GM23338 (cell line): ENCODE data around the gene ACSBG1. TPM values are rescaled to one million over a fixed set of nuclear protein-coding genes. Genes with fewer than 3 reads are reported as not detected.

Source experiments
- ATAC-seq: fragments of 200-7000 bp; cut with Tn5 transposase; 3 replicates; pipeline ENCODE4 v1.9.1; 2020
- DNase-seq: peaks from one replicate; pipeline ENCODE4 v3.0.0-alpha.2; 2015; ENCODE audit warnings: low spot score
- H2AFZ ChIP-seq: fragments of 200-600 bp; sonication (generic); 2 replicates; pipeline ENCODE4 v1.8.0; 2016; ENCODE audit warnings: antibody characterized with exemption, mild to moderate bottlenecking, moderate library complexity
- H3F3A ChIP-seq: fragments of 200-600 bp; sonication (generic); replicated peaks from 2 replicates; pipeline ENCODE4 v1.8.0; 2017; ENCODE audit warnings: antibody characterized with exemption, mixed run types, low read depth
- H3K27ac ChIP-seq: fragments of 200-600 bp; sonication (generic); 2 replicates; pipeline ENCODE4 v1.6.1; 2016; ENCODE audit warnings: low read depth
- H3K27me3 ChIP-seq: fragments of 200-600 bp; sonication (generic); 2 replicates; pipeline ENCODE4 v1.8.0; 2016; ENCODE audit warnings: mild to moderate bottlenecking, mixed run types, moderate library complexity; ENCODE audit not compliant: insufficient read depth
- H3K36me3 ChIP-seq: fragments of 200-600 bp; sonication (generic); 2 replicates; pipeline ENCODE4 v1.8.0; 2016; ENCODE audit warnings: mild to moderate bottlenecking; ENCODE audit not compliant: insufficient read depth
- H3K4me1 ChIP-seq: fragments of 200-600 bp; sonication (generic); 2 replicates; pipeline ENCODE4 v1.8.0; 2016; ENCODE audit warnings: mild to moderate bottlenecking, moderate library complexity; ENCODE audit not compliant: insufficient read depth
- H3K4me2 ChIP-seq: fragments of 200-600 bp; sonication (generic); 2 replicates; pipeline ENCODE4 v1.7.1; 2017; ENCODE audit warnings: mixed run types
- H3K4me3 ChIP-seq: fragments of 200-600 bp; sonication (generic); 2 replicates; pipeline ENCODE4 v1.6.1; 2016; ENCODE audit warnings: mixed run types
- H3K79me2 ChIP-seq: fragments of 200-600 bp; sonication (generic); replicated peaks from 2 replicates; pipeline ENCODE4 v1.8.0; 2017; ENCODE audit warnings: mild to moderate bottlenecking; ENCODE audit not compliant: insufficient read depth
- H3K9me2 ChIP-seq: fragments of 200-600 bp; sonication (generic); 2 replicates; pipeline ENCODE4 v1.8.0; 2017; ENCODE audit not compliant: insufficient read depth
- H4K20me1 ChIP-seq: fragments of 200-600 bp; sonication (generic); replicated peaks from 2 replicates; pipeline ENCODE4 v1.8.0; 2017; ENCODE audit warnings: mild to moderate bottlenecking; ENCODE audit not compliant: insufficient read depth
- H3K27ac Mint-ChIP-seq: 2 replicates; pipeline ENCODE4 v1.8.0; 2020; ENCODE audit warnings: inconsistent platforms, mild to moderate bottlenecking, moderate library complexity, mixed read lengths
- H3K27me3 Mint-ChIP-seq: 3 replicates; pipeline ENCODE4 v1.8.0; 2022; ENCODE audit warnings: low read depth, mild to moderate bottlenecking, moderate library complexity, mixed read lengths, inconsistent platforms; ENCODE audit not compliant: insufficient read depth, poor library complexity
- H3K36me3 Mint-ChIP-seq: 3 replicates; pipeline ENCODE4 v1.8.0; 2021; ENCODE audit warnings: low read depth, mild to moderate bottlenecking, inconsistent platforms, moderate library complexity, mixed read lengths
- H3K4me1 Mint-ChIP-seq: 3 replicates; pipeline ENCODE4 v1.8.0; 2020; ENCODE audit warnings: mild to moderate bottlenecking, inconsistent platforms, mixed read lengths
- H3K4me3 Mint-ChIP-seq: 3 replicates; pipeline ENCODE4 v1.8.0; 2021; ENCODE audit warnings: moderate library complexity, mild to moderate bottlenecking, inconsistent platforms, mixed read lengths
- H3K9me3 Mint-ChIP-seq: 3 replicates; pipeline ENCODE4 v1.8.0; 2020; ENCODE audit warnings: moderate library complexity, mild to moderate bottlenecking, inconsistent platforms, mixed read lengths
- CREB1 ChIP-seq: fragments of 250-450 bp; sonication (Bioruptor Pico); IDR thresholded peaks from 2 replicates; pipeline ENCODE4 v1.5.0; 2020; ENCODE audit warnings: low read depth, mild to moderate bottlenecking, moderate library complexity
- ETS1 ChIP-seq: IDR thresholded peaks from 2 replicates; pipeline ENCODE4 v1.6.1; 2016; ENCODE audit warnings: antibody characterized with exemption
- EZH2 ChIP-seq: fragments of 200-600 bp; sonication (generic); IDR thresholded peaks from one replicate; pipeline ENCODE4 v1.8.0; 2017; ENCODE audit warnings: antibody characterized with exemption, mild to moderate bottlenecking, low read depth; ENCODE audit not compliant: unreplicated experiment
- JUNB ChIP-seq: IDR thresholded peaks from one replicate; pipeline ENCODE4 v1.6.1; 2016; ENCODE audit warnings: antibody characterized with exemption; ENCODE audit not compliant: unreplicated experiment
- NANOG ChIP-seq: IDR thresholded peaks from 2 replicates; pipeline ENCODE4 v1.6.1; 2016; ENCODE audit warnings: antibody characterized with exemption, borderline replicate concordance
- POLR2AphosphoS5 ChIP-seq: IDR thresholded peaks from 2 replicates; pipeline ENCODE4 v1.6.1; 2016; ENCODE audit warnings: antibody characterized with exemption, low read depth
- REST ChIP-seq: IDR thresholded peaks from one replicate; pipeline ENCODE4 v1.6.1; 2018; ENCODE audit warnings: antibody characterized with exemption; ENCODE audit not compliant: unreplicated experiment
- ZNF114 ChIP-seq: fragments of 250-450 bp; sonication (Bioruptor Pico); IDR thresholded peaks from 2 replicates; pipeline ENCODE4 v1.5.0; 2020; ENCODE audit warnings: mild to moderate bottlenecking, moderate library complexity
- ZNF331 ChIP-seq: fragments of 250-450 bp; sonication (Bioruptor Pico); IDR thresholded peaks from 2 replicates; pipeline ENCODE4 v1.5.0; 2020; ENCODE audit warnings: low read depth, mild to moderate bottlenecking, moderate library complexity
- polyA plus RNA-seq: library from polyadenylated mRNA; unstranded; fragments of >200 nt; fragmentation: Nextera tagmentation; extraction: Ambion mirVana; gene quantifications from 2 replicates; pipeline ENCODE4 v1.2.1, GENCODE V29; 2016
- total RNA-seq: library from RNA; depleted of rRNA; stranded (reverse); fragments of >200 nt; shearing (Covaris generic); gene quantifications from 2 replicates; pipeline ENCODE4 v1.2.3, GENCODE V29; 2014
- TF ChIP-seq, protein P1 (sequence below): fragments of 250-450 bp; sonication (Bioruptor Pico); IDR thresholded peaks from 2 replicates; pipeline ENCODE4 v1.5.0; 2020; ENCODE audit warnings: mild to moderate bottlenecking, moderate library complexity
- TF ChIP-seq, protein P2 (sequence below), 2 experiments: fragments of 200-600 bp in 1 of 2; sonication (generic) in 1 of 2; conservative IDR thresholded peaks; 2 replicates each; pipeline versions ENCODE4 v1.5.1 to v1.6.1; 2016 to 2017; ENCODE audit warnings: antibody characterized with exemption in 2 of 2, low read depth in 2 of 2, mild to moderate bottlenecking in 2 of 2, moderate library complexity in 1 of 2

ACSBG1 gene
- total and polyA plus RNA-seq, 2 experiments from 2014 or later: 1.9 to 10.0 TPM

DNA sequence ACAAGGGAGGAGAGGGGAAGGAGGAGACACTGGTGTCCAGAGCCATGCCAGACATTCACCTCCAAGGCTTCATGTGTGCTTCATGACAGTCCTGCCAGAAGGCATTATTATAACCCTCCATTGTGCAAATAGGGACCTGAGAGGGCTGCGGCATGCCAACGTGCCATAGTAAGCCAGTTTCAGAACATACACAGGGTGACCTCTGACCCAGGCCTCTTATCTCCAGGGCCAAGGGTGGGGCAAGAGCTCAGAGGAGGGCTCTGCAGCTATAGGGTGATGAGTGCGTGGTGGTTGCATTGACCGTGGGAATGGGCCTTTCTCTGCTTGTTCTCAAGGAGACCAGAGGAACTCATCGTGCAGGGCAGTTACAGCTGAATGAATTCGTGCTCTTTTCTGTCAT, 9.7 kb upstream of the ACSBG1 start:
- peaks cover 28% of the 10 kb centered on the region for H3K4me1 Mint-ChIP-seq
- H3K9me3 Mint-ChIP-seq: peaks cover 9% of the 10 kb centered on the region; the same call in 2 of the 3 replicates
- peak overlapping the region; percentile 84; the same call in 1 of the 2 replicates for H2AFZ ChIP-seq
- H3K36me3 Mint-ChIP-seq: no peaks in the 10 kb centered on the region
- H3K27me3 ChIP-seq: no peaks in the 10 kb centered on the region
- H3K4me2 ChIP-seq: no peak overlapping the region
- TF ChIP-seq ZNF331 (no peak), ETS1 (no peak), EZH2 (no peak), REST (no peak), CREB1 (no peak), ZNF114 (no peak), JUNB (no peak), POLR2AphosphoS5 (no peak), NANOG (no peak)
- TF ChIP-seq, protein P1, sequence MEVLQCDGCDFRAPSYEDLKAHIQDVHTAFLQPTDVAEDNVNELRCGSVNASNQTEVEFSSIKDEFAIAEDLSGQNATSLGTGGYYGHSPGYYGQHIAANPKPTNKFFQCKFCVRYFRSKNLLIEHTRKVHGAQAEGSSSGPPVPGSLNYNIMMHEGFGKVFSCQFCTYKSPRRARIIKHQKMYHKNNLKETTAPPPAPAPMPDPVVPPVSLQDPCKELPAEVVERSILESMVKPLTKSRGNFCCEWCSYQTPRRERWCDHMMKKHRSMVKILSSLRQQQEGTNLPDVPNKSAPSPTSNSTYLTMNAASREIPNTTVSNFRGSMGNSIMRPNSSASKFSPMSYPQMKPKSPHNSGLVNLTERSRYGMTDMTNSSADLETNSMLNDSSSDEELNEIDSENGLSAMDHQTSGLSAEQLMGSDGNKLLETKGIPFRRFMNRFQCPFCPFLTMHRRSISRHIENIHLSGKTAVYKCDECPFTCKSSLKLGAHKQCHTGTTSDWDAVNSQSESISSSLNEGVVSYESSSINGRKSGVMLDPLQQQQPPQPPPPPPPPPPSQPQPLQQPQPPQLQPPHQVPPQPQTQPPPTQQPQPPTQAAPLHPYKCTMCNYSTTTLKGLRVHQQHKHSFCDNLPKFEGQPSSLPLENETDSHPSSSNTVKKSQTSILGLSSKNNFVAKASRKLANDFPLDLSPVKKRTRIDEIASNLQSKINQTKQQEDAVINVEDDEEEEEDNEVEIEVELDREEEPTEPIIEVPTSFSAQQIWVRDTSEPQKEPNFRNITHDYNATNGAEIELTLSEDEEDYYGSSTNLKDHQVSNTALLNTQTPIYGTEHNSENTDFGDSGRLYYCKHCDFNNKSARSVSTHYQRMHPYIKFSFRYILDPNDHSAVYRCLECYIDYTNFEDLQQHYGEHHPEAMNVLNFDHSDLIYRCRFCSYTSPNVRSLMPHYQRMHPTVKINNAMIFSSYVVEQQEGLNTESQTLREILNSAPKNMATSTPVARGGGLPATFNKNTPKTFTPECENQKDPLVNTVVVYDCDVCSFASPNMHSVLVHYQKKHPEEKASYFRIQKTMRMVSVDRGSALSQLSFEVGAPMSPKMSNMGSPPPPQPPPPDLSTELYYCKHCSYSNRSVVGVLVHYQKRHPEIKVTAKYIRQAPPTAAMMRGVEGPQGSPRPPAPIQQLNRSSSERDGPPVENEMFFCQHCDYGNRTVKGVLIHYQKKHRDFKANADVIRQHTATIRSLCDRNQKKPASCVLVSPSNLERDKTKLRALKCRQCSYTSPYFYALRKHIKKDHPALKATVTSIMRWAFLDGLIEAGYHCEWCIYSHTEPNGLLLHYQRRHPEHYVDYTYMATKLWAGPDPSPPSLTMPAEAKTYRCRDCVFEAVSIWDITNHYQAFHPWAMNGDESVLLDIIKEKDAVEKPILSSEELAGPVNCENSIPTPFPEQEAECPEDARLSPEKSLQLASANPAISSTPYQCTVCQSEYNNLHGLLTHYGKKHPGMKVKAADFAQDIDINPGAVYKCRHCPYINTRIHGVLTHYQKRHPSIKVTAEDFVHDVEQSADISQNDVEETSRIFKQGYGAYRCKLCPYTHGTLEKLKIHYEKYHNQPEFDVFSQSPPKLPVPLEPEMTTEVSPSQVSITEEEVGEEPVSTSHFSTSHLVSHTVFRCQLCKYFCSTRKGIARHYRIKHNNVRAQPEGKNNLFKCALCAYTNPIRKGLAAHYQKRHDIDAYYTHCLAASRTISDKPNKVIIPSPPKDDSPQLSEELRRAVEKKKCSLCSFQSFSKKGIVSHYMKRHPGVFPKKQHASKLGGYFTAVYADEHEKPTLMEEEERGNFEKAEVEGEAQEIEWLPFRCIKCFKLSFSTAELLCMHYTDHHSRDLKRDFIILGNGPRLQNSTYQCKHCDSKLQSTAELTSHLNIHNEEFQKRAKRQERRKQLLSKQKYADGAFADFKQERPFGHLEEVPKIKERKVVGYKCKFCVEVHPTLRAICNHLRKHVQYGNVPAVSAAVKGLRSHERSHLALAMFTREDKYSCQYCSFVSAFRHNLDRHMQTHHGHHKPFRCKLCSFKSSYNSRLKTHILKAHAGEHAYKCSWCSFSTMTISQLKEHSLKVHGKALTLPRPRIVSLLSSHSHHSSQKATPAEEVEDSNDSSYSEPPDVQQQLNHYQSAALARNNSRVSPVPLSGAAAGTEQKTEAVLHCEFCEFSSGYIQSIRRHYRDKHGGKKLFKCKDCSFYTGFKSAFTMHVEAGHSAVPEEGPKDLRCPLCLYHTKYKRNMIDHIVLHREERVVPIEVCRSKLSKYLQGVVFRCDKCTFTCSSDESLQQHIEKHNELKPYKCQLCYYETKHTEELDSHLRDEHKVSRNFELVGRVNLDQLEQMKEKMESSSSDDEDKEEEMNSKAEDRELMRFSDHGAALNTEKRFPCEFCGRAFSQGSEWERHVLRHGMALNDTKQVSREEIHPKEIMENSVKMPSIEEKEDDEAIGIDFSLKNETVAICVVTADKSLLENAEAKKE (CRISPR knock-in tag): no peak
- TF ChIP-seq, protein P2, sequence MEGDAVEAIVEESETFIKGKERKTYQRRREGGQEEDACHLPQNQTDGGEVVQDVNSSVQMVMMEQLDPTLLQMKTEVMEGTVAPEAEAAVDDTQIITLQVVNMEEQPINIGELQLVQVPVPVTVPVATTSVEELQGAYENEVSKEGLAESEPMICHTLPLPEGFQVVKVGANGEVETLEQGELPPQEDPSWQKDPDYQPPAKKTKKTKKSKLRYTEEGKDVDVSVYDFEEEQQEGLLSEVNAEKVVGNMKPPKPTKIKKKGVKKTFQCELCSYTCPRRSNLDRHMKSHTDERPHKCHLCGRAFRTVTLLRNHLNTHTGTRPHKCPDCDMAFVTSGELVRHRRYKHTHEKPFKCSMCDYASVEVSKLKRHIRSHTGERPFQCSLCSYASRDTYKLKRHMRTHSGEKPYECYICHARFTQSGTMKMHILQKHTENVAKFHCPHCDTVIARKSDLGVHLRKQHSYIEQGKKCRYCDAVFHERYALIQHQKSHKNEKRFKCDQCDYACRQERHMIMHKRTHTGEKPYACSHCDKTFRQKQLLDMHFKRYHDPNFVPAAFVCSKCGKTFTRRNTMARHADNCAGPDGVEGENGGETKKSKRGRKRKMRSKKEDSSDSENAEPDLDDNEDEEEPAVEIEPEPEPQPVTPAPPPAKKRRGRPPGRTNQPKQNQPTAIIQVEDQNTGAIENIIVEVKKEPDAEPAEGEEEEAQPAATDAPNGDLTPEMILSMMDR (conservative IDR thresholded peaks at IDR 0.05; ENCODE audit: low read depth in 2 of 2): no peak
- peaks cover 9% of the 10 kb centered on the region for H3K27me3 Mint-ChIP-seq
- no peaks in the 10 kb centered on the region for H3K36me3 ChIP-seq
- no peak overlapping the region for H3K4me3 ChIP-seq
- H3F3A ChIP-seq: no peaks in the 10 kb centered on the region
- H4K20me1 ChIP-seq: no peaks in the 10 kb centered on the region
- H3K27ac Mint-ChIP-seq: no peak overlapping the region
- no peak overlapping the region; the same call in 2 of the 3 replicates for H3K4me3 Mint-ChIP-seq
- DNase-seq (no peak), ATAC-seq (no peak)
- H3K27ac ChIP-seq: 0 out of 2 replicates have a peak overlapping the region, but pooled peaks have one; percentile 91
- no peaks in the 10 kb centered on the region for H3K9me2 ChIP-seq
- H3K4me1 ChIP-seq: peaks cover 25% of the 10 kb centered on the region
- H3K79me2 ChIP-seq: no peaks in the 10 kb centered on the region
